ENCODE results near the gene MAGEA2.
"Not testable (repeated sequence)": the region's sequence is repeated elsewhere in the genome, so short reads cannot be mapped to it uniquely, and the experiment has no call there.

Gene MAGEA2

GRCh38 chrX:152753686-152754650 lies at the start of gene MAGEA2:
TSS of gene MAGEA2 (minus strand) at chrX:152753842. CDS start at chrX:152751363, 2,479 bp downstream.
- DNase-seq (ENCODE audit: low read depth) = not testable (repeated sequence)

GRCh38 chrX:152798945-152799344 lies 45.3 kb upstream of the MAGEA2 start:
- no peak for DNase-seq (ENCODE audit: low read depth)

- not testable (repeated sequence) for DNase-seq (ENCODE audit: low read depth)
These were observed 33.4 kb upstream of the MAGEA2 start for GRCh38 chrX:152787062-152787461.

- DNase-seq (ENCODE audit: low read depth) = not testable (repeated sequence)
These were observed 16.1 kb upstream of the MAGEA2 start, which contains the start of gene MAGEA6 for GRCh38 chrX:152769549-152770289. TSS of gene MAGEA6 (minus strand) at chrX:152769689. CDS start at chrX:152767650, 2,039 bp downstream.

GRCh38 chrX:152766562-152766961 lies 12.9 kb upstream of the MAGEA2 start:
- DNase-seq (ENCODE audit: low read depth) = not testable (repeated sequence)

GRCh38 chrX:152761582-152761981 lies 7.9 kb upstream of the MAGEA2 start:
- not testable (repeated sequence) for DNase-seq (ENCODE audit: low read depth)

- not testable (repeated sequence) for DNase-seq (ENCODE audit: low read depth)
These were observed 5.9 kb upstream of the MAGEA2 start for GRCh38 chrX:152759544-152759943.

- DNase-seq (ENCODE audit: low read depth) = not testable (repeated sequence)
These were observed 5.3 kb upstream of the MAGEA2 start, which contains the start of gene CSAG3 for GRCh38 chrX:152758918-152759317. TSS of gene CSAG3 (plus strand) at chrX:152759218.

GRCh38 chrX:152754871-152755270 lies 1.2 kb upstream of the MAGEA2 start:
- not testable (repeated sequence) for DNase-seq (ENCODE audit: low read depth)

GRCh38 chrX:152738560-152738959 lies 15.1 kb downstream of the MAGEA2 start:
- no peak for DNase-seq (ENCODE audit: low read depth)

- not testable (repeated sequence) for DNase-seq (ENCODE audit: low read depth)
These were observed 17.1 kb downstream of the MAGEA2 start for GRCh38 chrX:152736528-152736927.

GRCh38 chrX:152735860-152736511 lies 17.7 kb downstream of the MAGEA2 start:
- no peak for DNase-seq (ENCODE audit: low read depth)

GRCh38 chrX:152735101-152735500 lies 18.5 kb downstream of the MAGEA2 start:
- no peak for DNase-seq (ENCODE audit: low read depth)

GRCh38 chrX:152734143-152734858 lies 19.3 kb downstream of the MAGEA2 start:
- not testable (repeated sequence) for DNase-seq (ENCODE audit: low read depth)

GRCh38 chrX:152733261-152733975 lies 20.2 kb downstream of the MAGEA2 start, which contains the start of the genes CSAG1 and MAGEA12:
TSS of gene CSAG1 (minus strand) at chrX:152733721. CDS start at chrX:152732460, 1,261 bp downstream.
TSS of gene MAGEA12 (plus strand) at chrX:152733757. CDS start at chrX:152736162, 2,405 bp downstream.
- no peak for DNase-seq (ENCODE audit: low read depth)

GRCh38 chrX:152725409-152725808 lies 28.2 kb downstream of the MAGEA2 start:
- DNase-seq (ENCODE audit: low read depth) = no peak

- not testable (repeated sequence) for DNase-seq (ENCODE audit: low read depth)
These were observed 39.5 kb downstream of the MAGEA2 start, which contains the start of gene MAGEA2B for GRCh38 chrX:152713815-152714787. TSS of gene MAGEA2B (plus strand) at chrX:152714628. CDS start at chrX:152717107, 2,479 bp downstream.

GRCh38 chrX:152713195-152713594 lies 40.4 kb downstream of the MAGEA2 start:
- not testable (repeated sequence) for DNase-seq (ENCODE audit: low read depth)

GRCh38 chrX:152709173-152709572 lies 44.5 kb downstream of the MAGEA2 start, which contains the start of gene CSAG2:
TSS of gene CSAG2 (minus strand) at chrX:152709273. CDS start at chrX:152709112, 161 bp downstream.
- not testable (repeated sequence) for DNase-seq (ENCODE audit: low read depth)

Measured in EH (cell line).